Kidney (tissue), 14 donors: ENCODE data around the gene ZNF19. TPM values are rescaled to one million over a fixed set of nuclear protein-coding genes. Genes with fewer than 3 reads are reported as not detected.

Experiments
- DNase-seq, 5 donors: peaks; one replicate each; pipeline ENCODE4 v3.0.0-alpha.2; 2013 to 2020
- FAIRE-seq: peaks from 2 replicates; lab custom pipeline; 2012; peaks lifted over from hg19 to GRCh38; lab: Jason Lieb, UNC
- H3K27ac ChIP-seq, 2 donors: one replicate each; pipeline ENCODE4 v1.7.0; 2013; ENCODE audit warnings: low read depth in 2 of 2, low read length in 2 of 2, inconsistent platforms in 1 of 2
- H3K27me3 ChIP-seq: one replicate; pipeline ENCODE4 v1.7.1; 2013; ENCODE audit warnings: low read length, inconsistent platforms; ENCODE audit not compliant: control insufficient read depth, insufficient read depth
- H3K36me3 ChIP-seq, 3 donors: one replicate each; pipeline versions ENCODE4 v1.7.0 to v1.7.1; 2013; ENCODE audit warnings: low read length in 3 of 3, control low read depth in 1 of 3, inconsistent platforms in 1 of 3; ENCODE audit not compliant: insufficient read depth in 3 of 3, control insufficient read depth in 2 of 3
- H3K4me1 ChIP-seq, 3 donors: one replicate each; pipeline versions ENCODE4 v1.7.0 to v1.7.1; 2013; ENCODE audit warnings: low read length in 3 of 3, inconsistent platforms in 1 of 3, low read depth in 1 of 3; ENCODE audit not compliant: control insufficient read depth in 2 of 3, insufficient read depth in 2 of 3
- H3K4me3 ChIP-seq, 3 donors: one replicate each; pipeline versions ENCODE4 v1.7.0 to v1.8.1; 2013; ENCODE audit warnings: low read length in 3 of 3, control low read depth in 1 of 3, inconsistent platforms in 1 of 3
- H3K9ac ChIP-seq, 3 donors: one replicate each; pipeline versions ENCODE4 v1.7.0 to v1.7.1; 2013; ENCODE audit warnings: low read length in 3 of 3, control low read depth in 1 of 3, inconsistent platforms in 1 of 3
- H3K9me3 ChIP-seq, 3 donors: one replicate each; pipeline versions ENCODE4 v1.7.0 to v1.7.1; 2013; ENCODE audit warnings: low read length in 3 of 3, control low read depth in 1 of 3, inconsistent platforms in 1 of 3; ENCODE audit not compliant: control insufficient read depth in 2 of 3, insufficient read depth in 1 of 3
- CTCF ChIP-seq: IDR thresholded peaks from 3 replicates; pipeline ENCODE4 v1.5.1; 2012; ENCODE audit warnings: mild to moderate bottlenecking, moderate library complexity, borderline replicate concordance; ENCODE audit not compliant: insufficient read depth; ENCODE audit errors: extremely low read depth
- intact Hi-C: fragments of 100-400 bp; cut with DNase I; formaldehyde crosslinking; loops from one replicate; pipeline ENCODE4 v1.11.1; 2022
- polyA plus RNA-seq: library from polyadenylated mRNA; stranded (reverse); fragments of 350-450 nt; fragmentation: Illumina TruSeq; extraction: RNeasy Lipid Tissue Mini Kit (QIAGEN cat#74804); gene quantifications from one replicate; pipeline ENCODE4 v1.2.3, GENCODE V29; 2014; ENCODE audit warnings: low read depth, low replicate concordance; ENCODE audit not compliant: insufficient read depth
- total RNA-seq: library from RNA; stranded (reverse); fragmentation: NEBNext Ultra II Directional; extraction: Animal tissue kit (Norgen Biotek cat#: 25700); gene quantifications from one replicate; pipeline ENCODE4 v1.2.1, GENCODE V29; 2021
- donor health status: control.
- donor health status: control.
- donor health status: control.
- donor health status: control.
- donor health status: control.
- donor health status: DM: yes; HTN: yes; CAD: no.
- donor health status: Normal renal cell carcinoma (clear cell type).

Gene ZNF19
- total and polyA plus RNA-seq, 2 donors from 2014 or later = 5.9 to 22.3 TPM

- peak overlapping the region; percentile 44 to 78 (median 71) for H3K9ac ChIP-seq
- H3K36me3 ChIP-seq = no peaks in the 10 kb centered on the region
- H3K9me3 ChIP-seq = no peaks in the 10 kb centered on the region
- intact Hi-C loops = no loop called here
- peak; percentile 86 to 96 (median 91) for DNase-seq
- no peaks in the 10 kb centered on the region for H3K27me3 ChIP-seq
- H3K4me1 ChIP-seq = peaks cover 0 to 4% (median 2%) of the 10 kb centered on the region in 3 donors
- TF ChIP-seq CTCF = no peak
- FAIRE-seq = peak; percentile 51
- H3K4me3 ChIP-seq = peak overlapping the region; percentile 81 to 97 (median 94)
- H3K27ac ChIP-seq = peak overlapping the region; percentile 93 to 96
Observed at GRCh38 chr16:71484006-71484893, 4.9 kb downstream of the ZNF19 start.

- Histone ChIP-seq H3K9me3 (no peaks in the 10 kb centered on the region), H3K4me1 (peaks cover 0 to 4% (median 2%) of the 10 kb centered on the region in 3 donors), H3K36me3 (peaks cover 0 to 4% (median 4%) of the 10 kb centered on the region in 3 donors), H3K27ac (no peak overlapping the region), H3K9ac (no peak overlapping the region), H3K4me3 (no peak overlapping the region), H3K27me3 (no peaks in the 10 kb centered on the region)
- no peak for FAIRE-seq
- DNase-seq = no peak
- no peak for TF ChIP-seq CTCF
- intact Hi-C loops = no loop called here
Observed at GRCh38 chr16:71482569-71482968, 6.6 kb downstream of the ZNF19 start.

- no peaks in the 10 kb centered on the region for H3K27me3 ChIP-seq
- no peak for DNase-seq
- H3K9me3 ChIP-seq = no peaks in the 10 kb centered on the region
- TF ChIP-seq CTCF = no peak
- peaks cover 0 to 4% (median 2%) of the 10 kb centered on the region in 3 donors for H3K4me1 ChIP-seq
- H3K4me3 ChIP-seq = no peak overlapping the region
- H3K9ac ChIP-seq = no peak overlapping the region
- intact Hi-C loops = no loop called here
- peaks cover 0 to 20% (median 13%) of the 10 kb centered on the region in 3 donors for H3K36me3 ChIP-seq
- H3K27ac ChIP-seq = no peak overlapping the region
- no peak for FAIRE-seq
Observed at GRCh38 chr16:71480956-71481355, 8.2 kb downstream of the ZNF19 start.
